ENCODE data around the gene PROC. TPM values are rescaled to one million over a fixed set of nuclear protein-coding genes. Genes with fewer than 3 reads are reported as not detected.

PROC gene
- total RNA-seq, 4 donors from 2014 or later, result 2.9 to 3.0 TPM; not detected in 2

- WGBS, 2 donors (ENCODE audit: low coverage in 1 of 2), result 43 to 64% methylated on average over 3 of the region's 3 CpGs
- no peak overlapping the region for H3K4me3 ChIP-seq
- H3K4me1 ChIP-seq, result no peaks in the 10 kb centered on the region
- in situ Hi-C loops (cut with MboI; ENCODE audit: low pct_ligation_motif_present in 1 of 4, low pct_unique_long_range_greater_than_20kb in 1 of 4, low sequenced_read_pairs in 3 of 4) (no loop called here), intact Hi-C loops (cut with DNase I; ENCODE audit: low total_unique reads) (no loop called here)
- H3K27me3 ChIP-seq, result no peaks in the 10 kb centered on the region
- no peaks in the 10 kb centered on the region for H3K36me3 ChIP-seq
- no peaks in the 10 kb centered on the region for H3K9me3 ChIP-seq
- no peak overlapping the region for H3K27ac ChIP-seq
- no peak for DNase-seq
- no peak for TF ChIP-seq EP300 (IDR thresholded peaks at IDR 0.05; ENCODE audit: low read depth)
- TF ChIP-seq CTCF (IDR thresholded peaks at IDR 0.05), result no peak
- TF ChIP-seq POLR2AphosphoS5 (IDR thresholded peaks at IDR 0.05), result no peak
- TF ChIP-seq POLR2A (IDR thresholded peaks at IDR 0.05), result no peak
Observed at GRCh38 chr2:127462461-127462860, 44.2 kb downstream of the PROC start.

- Histone ChIP-seq H3K4me1 (no peaks in the 10 kb centered on the region), H3K36me3 (no peaks in the 10 kb centered on the region), H3K4me3 (no peak overlapping the region), H3K9me3 (no peaks in the 10 kb centered on the region), H3K27ac (no peak overlapping the region), H3K27me3 (no peaks in the 10 kb centered on the region)
- intact Hi-C loops (cut with DNase I; ENCODE audit: low total_unique reads), result no loop called here
- TF ChIP-seq CTCF (IDR thresholded peaks at IDR 0.05), result no peak
- no peak for TF ChIP-seq POLR2A (IDR thresholded peaks at IDR 0.05)
- TF ChIP-seq EP300 (IDR thresholded peaks at IDR 0.05; ENCODE audit: low read depth), result no peak
- TF ChIP-seq POLR2AphosphoS5 (IDR thresholded peaks at IDR 0.05), result no peak
- 78 to 84% methylated on average over 4 to 19 of the region's 19 CpGs for WGBS, 2 donors (ENCODE audit: low coverage in 1 of 2)
- in situ Hi-C loops (cut with MboI; ENCODE audit: low pct_ligation_motif_present in 1 of 4, low pct_unique_long_range_greater_than_20kb in 1 of 4, low sequenced_read_pairs in 3 of 4), result no loop called here
- no peak for DNase-seq
Observed at GRCh38 chr2:127463155-127463991, 45.1 kb downstream of the PROC start.

- WGBS, 2 donors (ENCODE audit: low coverage in 1 of 2), result 78 to 91% methylated on average over 3 to 7 of the region's 7 CpGs
- DNase-seq, result no peak
- H3K36me3 ChIP-seq, result no peaks in the 10 kb centered on the region
- TF ChIP-seq EP300 (IDR thresholded peaks at IDR 0.05; ENCODE audit: low read depth) (no peak), CTCF (IDR thresholded peaks at IDR 0.05) (no peak), POLR2AphosphoS5 (IDR thresholded peaks at IDR 0.05) (no peak)
- no peaks in the 10 kb centered on the region for H3K9me3 ChIP-seq
- H3K4me1 ChIP-seq, result no peaks in the 10 kb centered on the region
- H3K4me3 ChIP-seq, result no peak overlapping the region
- no peaks in the 10 kb centered on the region for H3K27me3 ChIP-seq
- in situ Hi-C loops (cut with MboI; ENCODE audit: low pct_ligation_motif_present in 1 of 4, low pct_unique_long_range_greater_than_20kb in 1 of 4, low sequenced_read_pairs in 3 of 4) (no loop called here), intact Hi-C loops (cut with DNase I; ENCODE audit: low total_unique reads) (no loop called here)
- H3K27ac ChIP-seq, result no peak overlapping the region
Observed at GRCh38 chr2:127464470-127465257, 46.4 kb downstream of the PROC start.

- intact Hi-C loops (cut with DNase I; ENCODE audit: low total_unique reads) (no loop called here), in situ Hi-C loops (cut with MboI; ENCODE audit: low pct_ligation_motif_present in 1 of 4, low pct_unique_long_range_greater_than_20kb in 1 of 4, low sequenced_read_pairs in 3 of 4) (no loop called here)
- no peaks in the 10 kb centered on the region for H3K4me1 ChIP-seq
- no peak for TF ChIP-seq POLR2AphosphoS5 (IDR thresholded peaks at IDR 0.05)
- TF ChIP-seq CTCF (IDR thresholded peaks at IDR 0.05), result no peak
- no peak for TF ChIP-seq POLR2A (IDR thresholded peaks at IDR 0.05)
- TF ChIP-seq EP300 (IDR thresholded peaks at IDR 0.05; ENCODE audit: low read depth), result no peak
- H3K27me3 ChIP-seq, result no peaks in the 10 kb centered on the region
- WGBS, 2 donors (ENCODE audit: low coverage in 1 of 2), result 83 to 87% methylated on average over 4 of the region's 4 CpGs
- DNase-seq, result no peak
- H3K4me3 ChIP-seq, result no peak overlapping the region
- no peaks in the 10 kb centered on the region for H3K9me3 ChIP-seq
- H3K27ac ChIP-seq, result no peak overlapping the region
- no peaks in the 10 kb centered on the region for H3K36me3 ChIP-seq
Observed at GRCh38 chr2:127465258-127465657, 47.0 kb downstream of the PROC start.
